NOMO-1 treated with dmso at 0.1 percent for 144 hours (cell line): ENCODE data around the gene HTD2.
"Not testable (repeated sequence)": the region's sequence is repeated elsewhere in the genome, so short reads cannot be mapped to it uniquely, and the experiment has no call there.

Source experiments
- DNase-seq: peaks from one replicate; lab custom pipeline; 2025; ENCODE audit not compliant: unreplicated experiment; lab: John Stamatoyannopoulos, UW

HTD2 gene

DNA sequence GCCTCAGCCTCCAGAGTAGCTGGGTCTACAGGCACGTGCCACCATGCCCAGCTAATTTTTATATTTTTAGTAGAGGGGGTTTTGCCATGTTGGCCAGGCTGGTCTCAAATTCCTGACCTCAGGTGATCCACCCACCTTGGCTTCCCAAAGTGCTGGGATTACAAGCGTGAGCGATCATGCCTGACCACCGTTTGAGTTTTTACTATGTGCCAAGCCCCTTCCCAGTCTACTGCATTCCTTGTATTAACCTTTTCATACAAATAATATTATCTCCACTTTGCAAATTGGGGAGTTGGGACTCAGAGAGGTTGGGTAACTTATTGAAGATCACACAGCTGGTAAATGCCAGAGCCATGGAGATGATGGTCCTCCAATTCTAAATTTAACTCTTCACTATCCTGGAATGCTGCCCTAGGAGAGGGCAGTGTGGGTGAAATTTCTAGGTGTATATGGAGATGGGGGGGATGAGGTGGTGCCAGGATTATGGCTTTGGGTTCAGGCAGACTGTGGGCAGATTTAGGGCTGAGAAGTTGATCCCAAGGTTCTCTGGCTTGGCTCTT, 25.4 kb downstream of the HTD2 start:
- no peak for DNase-seq

DNA sequence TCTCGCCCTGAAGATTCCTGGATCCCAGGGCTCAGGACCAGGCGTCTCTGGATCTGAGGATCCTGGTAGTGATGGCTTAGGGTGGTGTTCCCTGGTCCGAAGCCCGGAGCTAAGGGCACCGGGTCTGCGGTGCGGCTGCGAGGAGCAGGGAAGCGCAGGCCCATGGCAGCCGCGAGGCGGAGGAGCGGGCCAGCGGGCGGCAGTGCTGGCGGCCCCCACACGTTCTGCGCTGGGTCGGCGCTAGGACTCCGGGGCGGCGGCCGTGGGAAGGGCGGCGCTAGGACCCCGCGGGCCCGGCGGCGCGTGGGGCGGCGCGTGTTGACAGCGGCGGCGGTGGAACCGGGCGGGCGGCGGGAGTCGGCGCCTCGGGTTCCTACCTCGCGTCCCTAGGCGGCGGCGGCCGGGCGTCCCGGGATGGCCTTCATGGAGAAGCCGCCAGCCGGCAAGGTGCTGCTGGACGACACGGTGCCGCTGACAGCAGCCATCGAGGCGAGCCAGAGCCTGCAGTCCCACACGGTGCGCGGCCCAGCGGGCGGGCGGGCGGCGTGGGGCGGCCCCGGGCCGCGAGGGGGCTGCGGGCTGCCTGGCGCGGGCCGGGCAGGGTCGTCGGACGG, 26.4 kb downstream of the HTD2 start, which contains the start of gene PXK:
PXK (plus strand) TSS at position 318 of the 614 bp plus-strand sequence; CDS start at position 415, 97 bp downstream.
- peak; percentile 74 for DNase-seq

DNA sequence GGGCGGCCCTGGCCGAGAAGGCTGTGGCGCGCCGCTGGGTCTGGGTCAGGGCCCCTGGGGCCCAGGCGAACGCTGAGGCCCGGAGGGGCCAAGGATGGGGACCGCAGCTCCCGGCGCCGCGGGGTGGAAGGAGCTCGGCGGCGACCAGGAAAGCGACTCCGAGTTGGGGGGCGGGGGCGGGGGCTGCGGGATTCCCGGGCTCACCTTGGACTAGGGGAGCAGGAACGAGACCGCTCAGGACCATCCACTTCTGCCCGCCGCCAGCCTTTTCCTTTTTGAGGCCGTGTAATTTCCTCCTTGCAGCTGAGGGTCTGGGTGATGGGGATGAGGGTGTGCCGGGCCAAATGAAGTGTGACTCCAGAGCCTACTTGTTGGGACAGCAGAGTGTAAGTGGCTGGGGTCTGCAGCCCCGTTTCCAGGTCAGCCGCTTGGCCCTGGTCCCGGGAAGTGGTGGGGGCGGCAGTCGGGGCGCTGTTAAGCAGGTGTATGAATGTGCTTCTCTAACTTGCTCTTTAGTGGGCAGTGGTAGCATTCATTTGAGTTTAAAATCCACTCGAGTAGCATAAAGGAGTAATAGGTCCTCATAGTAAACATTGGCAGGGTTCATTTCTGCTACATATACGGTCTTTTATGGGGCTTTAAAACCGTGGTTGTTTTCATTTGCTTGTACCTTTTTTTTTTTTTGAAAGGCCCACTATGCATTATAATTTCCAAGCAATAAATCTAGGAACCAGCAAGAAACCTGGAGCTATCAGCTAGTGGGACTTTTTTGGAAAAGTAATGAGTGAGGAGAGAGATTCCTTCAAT, 27.1 kb downstream of the HTD2 start:
- DNase-seq: no peak

DNA sequence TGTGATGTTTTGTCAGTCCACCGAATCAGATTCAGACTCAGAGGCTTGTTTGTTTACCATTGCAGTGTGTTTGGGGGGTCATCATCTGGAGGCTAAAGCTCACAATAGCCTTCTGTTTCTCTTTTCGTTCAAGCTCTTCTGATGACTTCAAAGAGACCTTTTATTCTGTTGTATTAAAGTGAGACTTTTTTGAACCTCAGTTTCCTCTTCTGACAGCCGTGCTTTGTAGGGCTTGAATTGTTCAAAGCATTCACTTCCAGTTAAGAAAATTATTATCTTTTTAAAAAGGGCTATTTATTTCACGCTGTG, 27.6 kb downstream of the HTD2 start:
- DNase-seq: no peak

DNA sequence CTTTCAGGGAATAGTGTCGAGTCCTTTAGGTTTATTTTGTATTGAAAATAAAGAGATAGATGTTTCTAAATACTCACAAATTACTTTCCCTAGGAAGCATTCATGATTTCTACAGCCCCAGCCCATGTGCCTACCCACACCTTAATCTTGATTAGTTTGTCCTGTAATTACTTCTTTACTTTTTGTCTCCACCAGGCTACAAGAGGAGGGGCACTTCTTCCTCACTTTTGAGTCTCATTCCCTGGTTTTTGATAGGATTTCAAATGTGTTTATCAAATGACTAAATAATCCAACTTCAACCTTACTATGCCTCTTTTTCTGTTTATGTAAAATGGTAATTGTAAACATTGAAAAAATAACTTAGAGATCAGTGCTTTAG, 28.2 kb downstream of the HTD2 start:
- no peak for DNase-seq

DNA sequence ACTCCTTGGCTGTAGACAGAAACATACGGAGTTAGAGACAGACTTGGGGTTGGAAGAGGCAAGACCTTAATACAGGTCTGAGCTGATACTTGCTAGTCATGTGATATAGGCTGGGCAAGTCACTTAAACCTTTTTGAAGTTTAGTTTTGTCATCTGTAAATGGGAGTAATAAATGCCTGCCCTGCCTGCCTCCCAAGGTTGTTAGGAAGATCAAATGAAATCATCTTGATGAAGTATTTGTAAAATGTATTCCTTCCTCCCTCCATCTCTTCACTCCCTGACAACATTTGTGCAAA, 29.3 kb downstream of the HTD2 start:
- DNase-seq: no peak

DNA sequence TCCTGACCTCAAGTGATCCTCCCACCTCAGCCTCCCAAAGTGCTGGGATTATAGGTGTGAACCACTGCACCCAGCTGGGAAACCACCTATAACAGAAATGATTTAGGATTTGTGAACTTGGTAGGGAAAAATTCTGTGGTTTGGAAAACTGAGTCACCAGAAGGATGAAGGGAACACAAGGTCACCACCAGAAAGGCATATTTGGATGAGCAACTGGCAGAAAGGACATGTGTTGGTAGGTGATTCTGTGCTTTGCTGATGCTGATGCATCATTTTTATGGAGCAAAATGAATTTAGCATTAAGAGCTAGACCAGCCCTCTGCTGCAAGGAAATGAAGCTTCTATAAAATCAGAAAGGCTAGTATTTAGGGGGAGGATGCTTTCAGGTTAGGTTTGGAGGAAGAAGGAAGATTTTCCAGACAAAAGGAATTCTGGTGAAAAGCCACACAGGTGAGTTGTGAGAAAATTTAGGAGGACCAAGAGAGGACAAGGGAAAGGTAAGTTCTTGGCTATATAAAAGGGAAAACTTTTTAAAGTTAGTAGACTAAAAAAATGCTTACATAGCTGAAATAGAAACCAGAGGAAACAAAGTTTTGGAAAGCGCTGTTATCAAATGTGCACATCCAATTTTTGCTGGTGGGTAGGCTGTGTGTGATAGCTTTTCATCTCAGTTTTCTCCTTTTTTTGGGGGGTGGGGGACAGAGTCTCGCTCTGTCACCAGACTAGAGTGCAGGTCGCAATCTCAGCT, 30.0 kb downstream of the HTD2 start:
- no peak for DNase-seq

DNA sequence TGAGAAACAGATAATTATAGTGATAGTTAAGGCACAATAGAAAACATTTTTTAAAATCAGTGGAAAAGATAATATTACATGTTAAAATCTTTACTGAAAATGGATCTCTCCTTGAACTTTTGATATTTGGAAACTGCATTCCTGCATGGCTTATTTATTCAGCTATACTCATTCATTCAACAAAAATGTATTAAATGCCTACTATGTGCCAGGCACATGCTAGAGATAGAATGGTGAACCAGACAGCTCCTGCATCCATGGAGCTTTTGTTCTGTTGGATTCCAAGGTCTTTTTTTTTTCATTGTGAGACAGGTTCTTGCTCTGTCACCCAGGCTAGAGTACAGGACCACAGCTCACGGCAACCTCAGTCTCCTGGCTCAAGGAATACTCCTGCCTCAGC, 30.9 kb downstream of the HTD2 start:
- no peak for DNase-seq

DNA sequence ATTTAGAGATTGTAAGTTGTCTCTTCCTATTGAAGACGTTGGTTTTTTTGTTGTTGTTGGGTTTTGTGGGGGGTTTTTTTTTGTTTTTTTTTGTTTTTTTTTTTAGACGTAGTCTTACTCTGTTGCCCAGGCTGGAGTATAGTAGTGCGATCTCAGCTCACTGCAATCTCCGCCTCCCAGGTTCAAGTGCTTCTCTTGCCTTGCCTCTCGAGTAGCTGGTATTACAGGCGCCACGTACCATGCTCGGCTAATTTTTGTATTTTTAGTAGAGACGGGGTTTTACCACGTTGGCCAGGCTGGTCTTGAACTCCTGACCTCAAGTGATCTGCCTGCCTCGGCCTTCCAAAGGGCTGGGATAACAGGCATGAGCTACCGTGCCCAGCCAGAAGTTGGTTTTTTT, 32.8 kb downstream of the HTD2 start:
- not testable (repeated sequence) for DNase-seq

DNA sequence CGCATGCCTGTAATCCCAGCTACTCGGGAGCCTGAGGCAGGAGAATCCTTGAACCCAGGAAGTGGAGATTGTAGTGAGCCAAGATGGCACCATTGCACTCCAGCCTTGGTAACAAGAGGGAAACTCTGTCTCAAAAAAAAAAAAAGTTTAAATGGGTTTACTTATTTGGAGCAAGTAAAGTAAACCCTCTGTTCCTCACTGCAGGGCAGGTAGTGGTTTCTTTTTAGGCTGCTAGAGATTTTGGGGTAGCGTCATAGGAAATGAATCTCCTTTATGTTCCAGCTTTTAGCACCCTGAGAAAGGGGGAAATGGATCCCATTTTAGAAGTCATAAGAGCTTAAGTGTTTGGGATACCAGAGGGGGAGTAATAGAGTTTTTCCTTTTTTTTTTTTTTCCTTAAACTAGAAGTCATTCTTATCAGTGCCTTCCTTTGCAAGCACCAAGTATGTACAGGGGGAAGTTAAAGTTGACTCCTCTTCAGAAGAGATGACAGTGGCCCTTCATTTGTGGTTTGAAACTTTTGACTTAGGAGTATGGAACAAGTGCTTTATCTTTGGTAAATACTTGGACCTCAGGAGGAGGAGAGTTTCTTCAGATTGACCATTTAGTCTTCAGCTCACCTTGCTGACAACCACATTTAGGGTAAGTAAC, 34.4 kb downstream of the HTD2 start:
- no peak for DNase-seq

DNA sequence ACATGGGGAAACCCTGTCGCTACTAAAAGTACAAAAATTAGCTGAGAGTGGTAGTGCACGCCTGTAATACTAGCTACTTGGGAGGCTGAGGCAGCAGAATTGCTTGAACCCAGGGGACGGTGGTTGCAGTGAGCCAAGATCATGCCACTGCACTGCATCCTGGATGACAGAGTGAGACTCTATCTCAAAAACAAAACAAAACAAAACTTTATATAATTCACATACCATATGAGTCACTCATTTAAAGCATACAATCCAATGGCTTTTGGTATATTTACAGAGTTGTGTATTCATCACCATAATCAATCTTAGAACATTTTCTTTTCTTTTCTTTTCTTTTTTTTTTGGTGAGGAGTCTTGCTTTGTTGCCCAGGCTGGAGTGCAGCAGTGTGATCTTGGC, 35.1 kb downstream of the HTD2 start:
- no peak for DNase-seq

DNA sequence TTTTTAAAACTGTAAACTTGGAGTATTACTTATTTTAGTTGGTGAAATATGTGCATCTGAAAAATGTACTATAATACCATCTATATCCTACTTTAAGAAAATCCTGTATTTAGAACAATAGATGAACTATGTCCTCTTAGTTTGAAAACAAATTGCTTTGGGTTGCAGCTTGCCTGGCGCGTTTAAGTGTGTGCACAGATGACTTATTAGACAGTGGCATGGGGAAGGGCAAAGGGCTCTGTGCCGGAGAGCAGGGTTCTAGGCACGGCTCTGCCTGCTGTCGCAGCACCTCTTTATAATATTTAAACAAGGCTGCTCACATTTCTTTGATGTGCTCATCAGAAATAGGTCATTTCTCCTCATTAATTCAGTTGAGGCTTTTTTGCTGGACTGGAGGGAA, 36.4 kb downstream of the HTD2 start:
- DNase-seq: no peak

DNA sequence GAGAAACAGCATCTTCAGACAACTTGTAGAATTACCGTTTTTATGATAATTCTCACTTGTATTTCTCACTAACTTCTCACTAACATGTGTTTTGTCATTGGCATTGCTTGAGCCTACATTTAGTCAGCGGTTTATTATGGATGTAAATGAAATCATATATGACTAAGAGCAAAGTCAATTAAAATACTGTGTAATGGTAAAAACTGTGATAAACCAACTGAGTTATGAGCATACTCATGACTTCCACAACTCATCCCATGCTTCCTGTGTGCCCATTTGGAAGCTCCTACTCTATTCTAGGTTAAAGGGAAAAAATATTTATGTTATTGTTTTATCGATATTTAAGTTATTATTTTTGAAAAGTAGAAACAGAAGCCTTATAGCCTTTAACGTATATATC, 39.1 kb downstream of the HTD2 start:
- no peak for DNase-seq

DNA sequence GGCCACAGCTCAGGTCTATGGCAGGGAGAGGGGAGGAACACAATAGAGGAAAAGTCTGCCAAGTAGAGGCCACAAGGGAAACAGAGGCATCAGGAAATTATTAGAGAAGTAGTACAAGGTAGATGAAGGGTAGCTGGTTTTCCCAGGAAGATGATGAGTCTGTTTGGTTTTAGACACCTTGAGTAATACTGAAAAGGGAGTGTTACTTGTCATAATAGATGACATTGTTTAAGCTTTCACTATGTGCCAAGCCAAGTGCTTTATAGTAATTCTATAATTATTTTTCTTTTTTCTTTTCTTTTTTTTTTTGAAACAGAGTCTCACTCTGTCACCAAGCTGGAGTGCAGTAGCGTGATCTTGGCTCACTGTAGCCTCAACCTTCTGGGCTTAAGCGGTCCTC, 40.0 kb downstream of the HTD2 start:
- DNase-seq: no peak

DNA sequence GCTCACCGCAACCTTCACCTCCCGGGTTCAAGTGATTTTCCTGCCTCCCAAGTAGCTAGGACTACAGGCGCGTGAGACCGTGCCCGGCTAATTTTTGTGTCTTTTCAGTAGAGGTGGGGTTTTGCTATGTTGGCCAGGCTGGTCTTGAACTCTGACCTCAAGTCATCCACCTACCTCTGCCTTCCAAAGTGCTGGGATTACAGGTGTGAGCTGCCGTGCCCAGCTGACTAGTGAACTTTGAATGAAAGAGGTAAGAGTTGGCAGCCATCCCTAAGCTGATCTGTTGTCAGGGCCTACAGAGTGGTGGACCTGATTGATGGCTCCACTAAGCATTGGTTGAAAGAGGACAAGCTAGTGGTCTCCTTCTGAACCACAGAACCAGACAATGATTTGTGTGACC, 41.7 kb downstream of the HTD2 start:
- no peak for DNase-seq

DNA sequence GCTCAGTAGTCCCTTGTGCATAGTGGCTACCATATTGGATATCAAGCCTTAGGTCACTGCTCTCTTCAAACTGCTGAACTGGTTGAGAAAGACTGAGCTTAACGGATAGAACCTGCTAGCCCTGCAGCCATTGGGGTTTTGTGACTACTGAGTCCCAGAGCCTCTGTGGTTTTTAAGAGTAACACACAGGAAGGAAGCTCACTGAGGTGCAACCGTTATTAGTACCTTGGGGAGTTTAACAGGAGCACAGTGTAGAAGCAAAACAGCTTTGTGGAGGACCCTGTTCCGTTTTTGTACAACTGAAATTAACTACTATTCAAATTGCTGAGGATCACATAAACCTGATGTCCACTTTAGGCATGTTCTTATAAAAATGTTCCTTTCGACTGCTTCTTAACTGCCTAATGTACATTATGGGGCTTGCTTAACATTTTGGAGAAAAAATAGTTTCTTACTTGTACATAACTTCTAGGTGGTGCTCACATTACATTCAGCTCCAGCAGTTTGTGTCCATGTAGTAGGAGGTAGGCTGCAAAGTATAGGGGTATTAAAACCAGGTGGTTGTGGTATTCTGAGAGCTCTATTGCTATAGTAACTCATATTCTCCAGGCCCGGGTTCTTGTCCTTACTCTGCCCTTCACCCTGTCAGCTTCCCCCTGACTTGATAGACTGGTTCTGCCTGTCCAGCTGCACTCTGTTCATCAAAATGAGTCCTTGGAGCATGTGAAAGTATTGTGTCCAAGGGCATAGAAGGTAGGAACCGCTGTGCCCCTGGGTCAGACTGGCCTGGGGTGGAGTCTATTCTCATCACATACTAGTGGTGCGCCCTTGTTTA, 43.7 kb downstream of the HTD2 start:
- DNase-seq: peak; percentile 45

DNA sequence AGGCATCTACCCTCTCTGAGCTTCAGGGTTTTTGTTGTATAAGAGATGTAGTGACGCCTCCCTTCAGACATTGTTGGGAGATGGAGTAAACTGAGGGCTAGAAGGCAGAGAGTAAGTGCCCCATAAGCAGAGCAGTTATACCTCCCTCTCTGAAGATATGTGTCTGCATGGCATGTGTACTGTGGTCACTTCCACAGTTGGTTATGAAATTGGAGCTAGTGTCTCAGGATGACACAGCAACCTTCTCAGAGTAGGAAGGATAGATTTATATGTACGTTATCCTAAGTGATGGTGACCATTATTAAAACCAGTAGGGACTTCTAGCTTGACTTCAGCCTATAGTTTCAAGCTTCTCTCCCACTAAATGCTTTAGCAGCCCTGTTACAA, 44.3 kb downstream of the HTD2 start:
- peak; percentile 45 for DNase-seq

DNA sequence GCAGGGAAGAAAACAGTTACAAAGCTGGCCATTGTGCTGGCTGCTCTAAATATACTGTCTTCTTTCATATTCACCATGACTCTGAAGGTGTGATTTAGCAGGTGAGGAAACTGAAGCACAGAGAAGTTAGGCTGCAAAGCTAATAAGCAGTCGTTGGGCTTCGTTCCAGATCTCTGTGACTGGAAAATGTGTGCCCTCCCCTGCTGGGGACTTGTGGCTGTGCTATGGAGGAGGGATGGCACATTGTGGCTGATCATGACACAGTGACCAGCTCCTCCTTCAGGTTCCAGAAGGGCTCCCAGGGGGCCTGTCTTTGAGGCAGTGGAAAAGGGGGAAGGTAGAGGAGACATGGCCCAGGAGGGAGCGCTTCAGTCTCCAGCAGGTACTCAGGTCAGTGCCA, 45.6 kb downstream of the HTD2 start:
- peak; percentile 34 for DNase-seq

DNA sequence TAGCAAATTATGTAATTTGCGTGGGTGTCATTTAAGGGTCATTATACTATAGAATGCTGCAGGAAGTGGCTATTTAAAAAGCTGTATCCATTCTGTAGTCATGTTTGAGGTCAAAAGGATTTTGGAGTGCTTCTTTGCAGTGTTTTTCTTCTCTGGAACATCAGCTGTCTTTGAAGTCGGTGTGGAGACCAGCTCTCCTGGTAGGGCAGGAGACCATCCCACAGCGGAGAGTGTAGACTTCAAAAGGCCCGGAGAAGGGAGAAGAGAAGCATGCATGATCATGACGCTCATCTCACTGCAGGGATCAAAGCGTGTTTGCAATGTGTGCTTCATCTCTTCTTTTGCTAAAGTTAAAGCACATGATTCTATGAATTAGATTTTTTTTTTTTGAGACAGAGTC, 46.3 kb downstream of the HTD2 start:
- DNase-seq: no peak

DNA sequence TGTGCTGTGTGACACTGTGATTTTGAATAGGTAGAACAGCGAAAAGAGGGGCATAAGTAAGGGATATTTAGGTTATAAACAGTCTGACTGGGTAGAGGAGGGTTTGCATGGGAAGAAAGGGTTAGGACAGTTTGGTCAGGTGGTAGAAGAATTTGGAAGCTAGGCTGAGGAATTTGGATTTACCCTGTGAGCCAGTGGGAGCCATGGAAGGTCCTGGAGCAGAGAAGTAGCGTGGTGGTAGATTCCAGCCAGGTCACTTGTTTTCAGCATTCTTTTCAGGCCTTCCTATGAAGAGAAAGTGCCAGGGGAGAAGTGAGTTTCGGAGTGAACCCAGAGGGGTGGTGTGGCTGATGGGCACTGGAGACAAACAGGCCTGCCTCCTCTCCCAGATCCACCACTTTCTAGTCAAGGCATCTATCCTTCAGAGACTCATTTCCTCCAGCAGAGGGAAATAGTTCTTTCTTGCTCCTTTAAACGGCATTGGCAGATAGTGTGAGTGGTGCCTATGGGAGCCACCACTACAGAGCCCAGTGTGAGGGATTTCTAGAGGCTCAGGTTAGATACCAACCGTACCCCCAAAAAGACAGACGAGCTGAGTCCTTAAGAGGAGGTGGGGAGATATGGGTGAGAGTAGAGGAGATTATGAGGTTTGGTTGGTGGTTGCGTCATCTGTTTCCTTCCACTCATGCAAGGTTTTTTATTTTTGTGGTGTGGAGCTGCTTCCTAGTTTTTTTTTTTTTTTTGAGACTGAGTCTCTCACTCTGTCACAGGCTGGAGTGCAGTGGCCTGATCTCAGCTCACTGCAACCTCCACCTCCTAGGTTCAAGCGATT, 47.6 kb downstream of the HTD2 start:
- DNase-seq: peak; percentile 62
